H1 (cell line): ENCODE data around the gene TRHDE. TPM values are rescaled to one million over a fixed set of nuclear protein-coding genes. Genes with fewer than 3 reads are reported as not detected.

Source experiments
- CBX5 ChIP-seq: fragments of 300-800, 300-1000 bp; sonication (generic); IDR thresholded peaks from 2 replicates; pipeline ENCODE4 v1.7.1; 2016; ENCODE audit warnings: antibody characterized with exemption, low read length, low read depth
- CBX8 ChIP-seq: fragments of 300-800, 300-1000 bp; sonication (generic); IDR thresholded peaks from 2 replicates; pipeline ENCODE4 v1.7.1; 2016; ENCODE audit warnings: low read depth, low read length, borderline replicate concordance
- CHD7 ChIP-seq: fragments of 300-600 bp; sonication (generic); IDR thresholded peaks from 2 replicates; pipeline ENCODE4 v1.7.1; 2012; ENCODE audit warnings: low read length, moderate library complexity, mild to moderate bottlenecking, inconsistent platforms; ENCODE audit not compliant: insufficient replicate concordance
- CTBP2 ChIP-seq: IDR thresholded peaks from 2 replicates; pipeline ENCODE4 v1.7.0; 2011; ENCODE audit warnings: borderline replicate concordance, mild to moderate bottlenecking, moderate library complexity, mixed read lengths, low read length; ENCODE audit not compliant: insufficient read depth, insufficient read length
- PHF8 ChIP-seq: fragments of 200-600 bp; sonication (generic); conservative IDR thresholded peaks from 2 replicates; pipeline ENCODE4 v1.7.1; 2012; ENCODE audit warnings: low read depth, mild to moderate bottlenecking, inconsistent platforms, low read length, moderate library complexity
- RAD21 ChIP-seq, 2 experiments: IDR thresholded peaks in 1 of 2; conservative IDR thresholded peaks in 1 of 2; 2 replicates each; pipeline ENCODE4 v1.6.1; 2011; ENCODE audit warnings: low read depth in 2 of 2, low read length in 2 of 2, improper control_type of control experiment in 1 of 2, inconsistent platforms in 1 of 2, mild to moderate bottlenecking in 1 of 2, moderate library complexity in 1 of 2
- SIN3A ChIP-seq, 2 experiments: IDR thresholded peaks in 1 of 2; conservative IDR thresholded peaks in 1 of 2; 2 replicates each; pipeline ENCODE4 v1.6.1; 2011 to 2012; ENCODE audit warnings: low read length in 2 of 2, improper control_type of control experiment in 1 of 2, low read depth in 1 of 2, mild to moderate bottlenecking in 1 of 2
- SUZ12 ChIP-seq: fragments of 200-600 bp; sonication (generic); IDR thresholded peaks from 2 replicates; pipeline ENCODE4 v1.6.1; 2012; ENCODE audit warnings: mild to moderate bottlenecking, inconsistent platforms, low read length, moderate library complexity, mixed read lengths
- YY1 ChIP-seq: IDR thresholded peaks from 2 replicates; pipeline ENCODE4 v1.6.1; 2011; ENCODE audit warnings: low read depth, mild to moderate bottlenecking, low read length
- polyA plus RNA-seq, 7 experiments: library from polyadenylated mRNA; depleted of rRNA in 3 of 7; stranded (reverse) in 5 of 7; unstranded in 2 of 7; fragments of >200 nt in 5 of 7; fragments of 200-250 nt in 2 of 7; gene quantifications; 1 replicate in 5 of 7; 2 replicates in 1 of 7; 4 replicates in 1 of 7; pipeline versions ENCODE4 v1.2.1 to v1.2.3, GENCODE V29; 2011 to 2013; ENCODE audit warnings: missing spikeins in 2 of 7, mixed read lengths in 2 of 7
- total RNA-seq: library from RNA; stranded (reverse); fragmentation: NEBNext Ultra II Directional; extraction: Animal tissue kit (Norgen Biotek cat#: 25700); gene quantifications from 2 replicates; pipeline ENCODE4 v1.2.1, GENCODE V29; 2021
- TF ChIP-seq, protein P1 (sequence below): IDR thresholded peaks from 2 replicates; pipeline ENCODE4 v1.6.1; 2012; ENCODE audit warnings: inconsistent platforms

Gene TRHDE
- total and polyA plus RNA-seq, 2 of the 8 experiments (the other 6 are each of a cell fraction or from before 2014, with no cell fraction given), result 1.3 to 5.0 TPM

GRCh38 chr12:72368298-72368697 is 96.1 kb downstream of the TRHDE start (continued):
- TF ChIP-seq CHD7 (no peak), SIN3A (conservative IDR thresholded peaks at IDR 0.05 in 1 of 2, IDR thresholded peaks at IDR 0.05 in 1 of 2; ENCODE audit: low read depth in 1 of 2, low read length in 2 of 2) (no peak), CBX8 (no peak), SUZ12 (no peak), CTBP2 (no peak), YY1 (no peak), PHF8 (no peak), CBX5 (no peak), RAD21 (IDR thresholded peaks at IDR 0.05 in 1 of 2, conservative IDR thresholded peaks at IDR 0.05 in 1 of 2; ENCODE audit: low read depth in 2 of 2, low read length in 2 of 2) (no peak)
- TF ChIP-seq, protein P1, sequence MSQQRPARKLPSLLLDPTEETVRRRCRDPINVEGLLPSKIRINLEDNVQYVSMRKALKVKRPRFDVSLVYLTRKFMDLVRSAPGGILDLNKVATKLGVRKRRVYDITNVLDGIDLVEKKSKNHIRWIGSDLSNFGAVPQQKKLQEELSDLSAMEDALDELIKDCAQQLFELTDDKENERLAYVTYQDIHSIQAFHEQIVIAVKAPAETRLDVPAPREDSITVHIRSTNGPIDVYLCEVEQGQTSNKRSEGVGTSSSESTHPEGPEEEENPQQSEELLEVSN, result no peak
